HG03025 (cell line): ENCODE measurements around the gene GNAT2.

Experiments
- ATAC-seq: cut with Tn5 transposase; IDR thresholded peaks from one replicate; pipeline ENCODE4 v1.9.1; 2021; ENCODE audit warnings: mild to moderate bottlenecking, moderate library complexity; ENCODE audit not compliant: unreplicated experiment, low FRiP score

Gene GNAT2

DNA sequence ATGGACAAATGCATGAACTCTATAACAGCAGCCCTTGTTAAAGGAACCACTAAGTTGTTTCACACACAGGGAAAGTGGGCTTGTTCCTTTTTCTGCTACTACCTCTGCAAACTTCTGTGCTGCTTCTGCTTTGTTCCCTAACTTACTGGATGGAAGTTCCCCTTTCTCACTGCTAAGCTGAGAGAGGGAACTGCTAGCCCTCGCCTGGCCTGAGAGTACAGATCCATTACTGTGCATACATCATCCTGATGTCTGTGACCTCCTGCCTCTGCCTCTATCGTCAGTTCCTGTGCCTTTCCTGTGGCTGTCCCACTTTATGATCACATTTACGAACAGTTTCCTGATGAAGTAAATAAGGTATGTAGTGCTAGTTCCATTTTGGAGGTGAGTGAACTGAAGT, 3.5 kb downstream of the GNAT2 start:
- ATAC-seq: no peak

DNA sequence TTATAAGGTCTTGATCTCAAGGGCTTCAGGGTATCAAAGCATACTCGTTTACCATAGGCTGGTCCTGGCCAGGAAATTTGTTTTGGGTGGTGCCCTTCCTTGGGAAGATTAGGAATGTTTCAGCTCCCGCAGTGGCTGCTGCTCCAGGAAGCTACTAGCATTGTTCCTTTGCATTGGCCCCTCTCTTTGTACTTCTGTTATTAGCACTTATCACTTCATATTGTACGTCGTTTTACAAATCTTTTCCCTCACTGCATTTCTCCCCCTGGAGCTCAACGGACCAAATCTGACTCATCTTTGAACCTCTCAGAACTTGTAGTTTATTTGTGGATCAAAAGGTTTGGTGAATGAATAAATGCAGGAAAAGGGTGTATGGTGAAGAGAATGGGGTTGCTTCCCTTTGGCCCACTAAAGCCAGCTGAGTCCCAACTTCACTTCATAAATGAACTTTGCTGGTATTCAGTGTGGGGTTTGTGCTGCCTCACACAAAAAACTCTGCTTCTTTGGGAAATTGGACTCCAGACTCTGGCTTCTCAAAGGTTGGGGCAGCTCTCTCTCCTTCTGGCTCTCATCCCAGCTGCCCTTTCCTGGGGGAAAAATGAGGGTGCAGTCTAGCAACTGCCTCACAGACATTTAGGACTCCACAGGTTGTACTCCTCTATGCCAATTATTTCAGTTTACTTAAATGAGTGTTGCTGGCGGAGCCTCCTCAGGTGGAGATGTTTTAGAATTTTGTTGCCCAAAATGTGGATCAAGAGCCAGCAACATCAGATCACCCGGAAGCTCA, 5.9 kb downstream of the GNAT2 start:
- ATAC-seq: no peak

DNA sequence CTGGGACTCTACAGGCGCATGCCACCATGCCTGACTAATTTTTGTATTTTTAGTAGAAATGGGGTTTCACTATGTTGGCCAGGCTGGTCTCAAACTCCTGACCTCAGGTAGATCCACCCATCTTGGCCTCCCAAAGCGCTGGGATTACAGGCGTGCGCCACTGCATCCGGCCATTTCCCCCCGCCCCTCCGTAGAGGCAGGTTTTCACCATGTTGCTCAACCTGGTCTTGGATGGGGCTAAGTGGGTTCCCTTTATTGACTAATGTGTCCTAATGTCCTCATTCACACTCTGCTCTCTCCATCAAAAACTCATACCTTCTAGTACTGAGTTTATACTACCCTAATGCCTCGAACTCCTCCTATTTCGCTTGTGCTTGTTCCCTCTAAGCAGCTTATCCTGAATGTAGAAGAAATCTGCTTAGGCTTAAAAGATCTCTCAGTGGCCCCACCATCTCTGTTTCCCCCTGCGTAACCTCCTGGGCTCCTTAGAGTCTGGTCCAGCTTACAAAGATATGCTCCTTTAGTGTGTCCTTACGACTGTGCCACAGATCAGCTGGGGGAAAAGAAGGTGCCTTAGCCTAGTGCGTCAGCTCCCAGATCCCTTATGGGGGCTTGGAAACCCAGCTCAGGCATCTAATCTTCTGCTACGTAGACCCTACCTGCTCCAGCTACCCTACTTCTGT, 8.0 kb downstream of the GNAT2 start:
- ATAC-seq: no peak

DNA sequence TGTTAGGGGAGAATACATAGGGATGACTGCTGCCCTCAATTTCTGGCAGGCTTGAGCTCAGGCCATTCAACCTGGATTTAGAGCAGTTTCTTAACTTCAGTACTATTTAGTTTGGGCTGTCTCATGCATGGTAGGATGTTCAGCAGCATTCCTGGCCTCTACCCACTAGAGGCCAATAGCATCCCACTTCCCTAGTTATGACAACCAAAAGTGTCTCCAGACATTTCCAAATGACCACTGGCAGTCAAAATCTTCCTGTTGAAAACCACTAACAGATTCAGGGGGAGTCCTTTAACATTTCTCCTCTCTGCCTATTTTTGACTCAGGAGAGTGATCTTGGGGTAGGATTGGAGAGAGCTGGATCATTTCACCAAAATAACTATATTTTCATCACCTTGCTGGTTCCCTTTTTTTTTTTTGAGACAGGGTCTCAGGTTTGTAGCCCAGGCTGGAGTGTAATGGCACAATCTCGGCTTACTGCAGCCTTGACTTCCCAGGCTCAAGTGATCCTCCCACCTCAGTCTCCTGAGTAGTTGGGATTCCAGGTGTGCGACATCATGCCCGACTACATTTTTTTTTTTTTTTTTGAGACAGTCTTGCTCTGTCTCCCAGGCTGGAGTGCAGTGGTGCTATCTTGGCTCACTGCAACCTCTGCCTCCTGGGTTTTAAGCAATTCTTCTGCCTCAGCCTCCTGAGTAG, 8.7 kb downstream of the GNAT2 start:
- ATAC-seq: no peak

DNA sequence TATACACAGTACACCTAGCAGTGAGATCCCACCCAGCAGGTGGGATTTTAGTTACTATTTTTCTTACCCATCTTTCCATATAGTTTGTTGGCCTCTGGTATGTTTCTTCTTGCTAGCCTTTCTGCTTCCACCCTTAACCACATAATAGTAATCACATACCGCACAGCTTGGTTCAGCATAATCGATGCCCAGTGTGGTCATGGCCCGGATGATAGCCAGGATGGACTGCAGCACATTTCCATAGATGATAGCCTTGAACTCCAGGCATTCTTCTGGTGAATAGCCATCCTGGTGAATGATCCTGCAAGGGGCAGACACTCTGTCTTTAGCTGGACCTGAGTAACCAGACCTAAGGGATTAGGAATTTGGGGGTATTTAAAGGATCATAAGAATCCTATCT, 9.5 kb downstream of the GNAT2 start:
- ATAC-seq: no peak

DNA sequence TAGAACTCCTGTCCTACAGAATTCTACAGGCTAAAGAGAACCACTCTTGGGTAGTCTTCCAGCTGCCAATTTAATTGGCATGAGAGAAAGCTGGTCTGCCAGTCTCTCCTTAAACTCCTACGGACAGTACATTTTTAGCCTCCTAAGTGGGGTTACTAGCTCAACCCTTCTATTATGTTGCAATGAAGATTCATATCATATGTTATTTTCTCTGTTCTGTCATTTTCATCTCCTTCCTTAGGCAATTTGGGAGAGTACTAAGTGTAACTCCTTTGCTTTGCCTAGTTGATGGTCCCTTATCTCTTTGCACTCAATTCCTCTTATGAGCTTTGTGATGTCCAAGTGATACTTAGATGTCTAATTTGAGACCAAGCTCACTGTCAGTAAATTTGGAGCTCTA, 14.0 kb downstream of the GNAT2 start:
- no peak for ATAC-seq

DNA sequence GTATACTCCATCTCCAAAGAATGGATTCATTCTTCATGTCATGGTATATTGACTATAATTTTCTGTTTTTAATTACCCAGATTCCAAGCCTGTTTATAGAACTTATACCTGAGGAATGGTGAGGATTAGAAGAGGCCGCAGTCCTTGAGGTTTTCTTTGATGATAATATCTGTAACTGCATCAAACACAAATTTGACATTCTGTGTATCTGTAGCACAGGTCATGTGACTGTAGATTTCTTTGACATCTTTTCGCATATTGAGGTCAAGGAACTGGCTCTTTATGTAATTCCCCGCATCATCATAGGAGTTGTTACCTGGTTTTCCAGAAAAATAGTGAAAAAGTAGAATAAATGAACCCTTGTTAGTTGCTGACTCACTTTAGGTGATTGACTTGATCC, 16.2 kb downstream of the GNAT2 start:
- no peak for ATAC-seq

DNA sequence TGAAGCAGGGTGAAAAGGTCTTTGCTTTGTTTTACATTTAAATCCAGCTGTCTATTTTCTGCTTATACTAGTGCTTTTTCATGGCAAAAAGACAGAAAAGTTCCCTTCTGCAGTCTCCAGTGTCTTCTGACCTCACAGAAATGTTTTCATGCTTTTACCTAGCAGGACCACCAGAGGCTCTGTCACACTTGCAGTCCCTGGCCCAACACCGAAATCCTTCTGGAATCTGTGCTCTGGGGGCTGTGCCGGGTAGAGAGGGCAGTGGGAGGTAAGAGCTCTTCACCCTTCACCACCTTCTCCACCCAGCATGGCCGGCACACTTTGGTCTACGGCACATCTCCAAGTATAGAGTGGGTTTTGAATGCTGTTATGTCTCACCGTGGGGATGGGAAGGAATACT, 20.8 kb downstream of the GNAT2 start:
- ATAC-seq: no peak

DNA sequence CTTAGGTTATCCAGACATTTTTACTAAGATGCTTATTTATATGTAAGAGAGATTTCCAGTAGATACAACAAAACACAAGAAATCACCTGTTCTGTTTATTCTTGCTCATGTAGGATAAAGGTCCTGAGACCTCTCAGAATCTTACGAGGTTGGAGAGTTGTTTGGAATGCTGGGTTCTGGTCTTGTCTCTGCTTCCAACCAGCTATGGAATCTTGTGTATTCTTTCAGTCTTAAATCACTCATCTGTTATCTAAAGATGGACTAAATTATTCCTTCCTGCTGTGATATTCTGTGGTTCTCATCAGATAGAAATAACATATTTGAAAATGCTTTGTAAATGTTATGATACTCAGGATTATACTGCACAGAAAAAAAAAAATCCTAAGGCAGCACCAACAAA, 21.3 kb downstream of the GNAT2 start:
- ATAC-seq: no peak

DNA sequence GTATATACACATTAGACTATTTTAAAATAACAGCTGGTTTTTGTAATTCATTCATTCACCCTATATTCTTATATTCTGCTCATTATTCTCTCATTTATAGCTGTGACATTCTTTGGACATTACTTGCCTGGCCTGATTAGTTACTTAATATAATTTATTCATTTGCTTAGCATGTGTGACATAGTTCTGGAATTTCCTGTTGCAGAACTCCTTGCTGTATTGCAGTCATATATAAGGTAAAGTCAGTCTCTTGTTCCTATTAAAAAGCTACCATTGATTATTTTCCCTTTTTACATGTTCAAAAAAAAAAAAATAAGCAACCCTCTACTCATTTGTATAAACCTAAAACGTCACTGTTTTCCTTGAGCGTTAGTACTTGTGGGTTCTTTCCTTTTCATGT, 23.9 kb downstream of the GNAT2 start:
- no peak for ATAC-seq

DNA sequence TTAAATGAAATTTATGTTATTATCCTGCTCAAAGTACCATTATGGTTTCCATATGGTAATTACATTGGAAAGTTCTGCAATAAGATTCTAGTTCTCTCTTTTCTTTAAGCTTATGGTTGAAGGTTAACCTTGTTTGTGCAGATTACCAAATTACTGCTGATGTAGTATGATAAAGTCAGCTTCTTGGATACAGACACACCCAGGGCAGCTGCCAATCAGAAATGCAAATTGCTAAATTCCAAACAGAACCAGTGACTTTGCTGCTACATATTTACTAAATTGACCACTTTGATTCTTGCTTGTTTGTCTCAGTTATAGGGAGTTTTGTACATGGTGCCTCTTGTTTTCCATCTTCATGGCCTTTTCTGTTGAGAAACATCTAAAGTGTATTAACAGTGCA, 26.5 kb downstream of the GNAT2 start:
- ATAC-seq: no peak

DNA sequence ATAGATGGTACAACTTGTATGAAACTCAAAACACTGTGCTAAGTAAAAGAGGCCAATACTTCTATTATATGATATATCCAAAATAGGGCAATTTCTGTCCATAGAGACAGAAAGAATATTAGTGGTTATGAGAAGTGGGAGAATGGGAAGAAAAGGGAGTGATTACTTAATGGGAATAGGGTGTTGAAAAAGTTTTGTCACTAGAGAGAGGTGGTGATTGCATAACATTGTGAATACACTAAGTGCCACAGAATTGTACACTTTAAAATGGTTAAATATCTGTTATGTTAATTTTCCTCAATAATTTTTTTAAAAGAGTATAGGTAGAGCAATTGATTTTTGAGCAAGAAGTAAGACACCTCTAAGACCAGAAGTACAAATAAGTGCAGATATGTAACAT, 29.7 kb downstream of the GNAT2 start:
- ATAC-seq: no peak

DNA sequence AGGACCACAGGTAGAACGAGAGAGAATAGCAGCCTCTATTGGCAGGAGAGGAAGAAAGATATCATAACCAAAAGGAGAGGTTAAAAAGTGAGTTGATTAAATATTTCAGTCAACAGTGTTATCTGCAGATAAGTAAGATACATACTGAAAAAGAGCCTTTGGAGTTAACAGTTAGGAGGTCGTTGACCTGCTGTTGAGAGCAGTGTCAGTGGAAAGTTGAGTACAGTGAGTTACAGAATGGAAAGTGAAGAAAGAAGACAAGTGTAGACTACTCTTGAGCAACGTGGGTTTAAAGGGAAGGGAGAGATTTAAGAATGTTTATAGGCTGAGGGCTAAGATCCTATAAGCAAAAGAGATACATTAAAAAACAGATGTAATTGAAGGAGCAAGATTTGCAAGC, 30.2 kb downstream of the GNAT2 start:
- no peak for ATAC-seq

DNA sequence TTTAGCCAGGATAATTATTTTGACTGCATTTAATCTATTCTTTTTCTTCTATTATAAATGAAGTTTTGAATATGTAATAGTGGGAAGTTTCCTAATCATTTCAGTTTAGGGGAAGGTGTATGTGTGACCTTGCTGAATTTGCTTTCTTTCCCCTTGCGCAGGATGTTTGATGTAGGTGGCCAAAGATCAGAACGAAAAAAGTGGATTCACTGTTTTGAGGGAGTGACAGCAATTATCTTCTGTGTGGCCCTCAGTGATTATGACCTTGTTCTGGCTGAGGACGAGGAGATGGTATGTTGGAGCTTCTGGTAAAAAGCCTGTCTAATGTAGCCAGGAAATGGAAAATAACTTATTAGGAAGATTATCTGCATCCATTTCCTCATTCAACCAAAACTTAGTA, 33.4 kb downstream of the GNAT2 start:
- ATAC-seq: no peak

DNA sequence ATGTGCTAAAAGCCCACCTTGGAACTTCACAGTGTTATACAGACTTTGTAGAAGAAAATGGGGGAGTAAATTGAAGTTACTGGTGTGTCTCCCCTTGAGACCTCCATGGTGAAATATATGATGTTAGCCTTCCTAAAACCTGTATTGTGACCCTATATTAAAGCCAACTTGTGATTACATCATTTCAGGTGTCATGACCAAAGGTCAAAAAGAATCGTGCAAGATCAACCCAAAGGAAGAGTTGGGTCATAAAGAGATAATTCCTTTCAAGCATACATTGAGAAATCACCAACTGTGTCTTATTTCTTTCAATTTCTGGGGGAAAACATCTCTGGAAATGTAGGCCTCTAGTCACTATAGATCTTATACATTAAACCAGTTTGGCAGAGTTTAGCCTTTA, 34.6 kb downstream of the GNAT2 start:
- no peak for ATAC-seq

DNA sequence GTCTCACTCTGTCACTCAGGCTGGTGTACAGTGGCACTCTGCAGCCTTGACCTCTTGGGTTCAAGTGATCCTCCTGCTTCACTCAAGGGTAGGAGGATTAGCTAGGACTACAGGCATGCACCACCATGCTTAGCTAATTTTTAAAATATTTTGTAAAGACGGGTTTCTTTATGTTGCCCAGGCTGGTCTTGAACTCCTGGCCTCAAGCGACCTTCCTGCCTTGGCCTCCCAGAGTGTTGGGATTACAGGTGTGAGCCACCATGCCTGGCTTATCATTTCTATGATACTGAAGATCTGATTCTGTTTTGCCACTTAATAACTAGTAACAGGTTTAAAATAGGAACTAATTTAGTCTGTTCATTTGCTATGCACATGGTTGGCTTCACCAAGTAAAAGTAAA, 37.4 kb downstream of the GNAT2 start:
- no peak for ATAC-seq

DNA sequence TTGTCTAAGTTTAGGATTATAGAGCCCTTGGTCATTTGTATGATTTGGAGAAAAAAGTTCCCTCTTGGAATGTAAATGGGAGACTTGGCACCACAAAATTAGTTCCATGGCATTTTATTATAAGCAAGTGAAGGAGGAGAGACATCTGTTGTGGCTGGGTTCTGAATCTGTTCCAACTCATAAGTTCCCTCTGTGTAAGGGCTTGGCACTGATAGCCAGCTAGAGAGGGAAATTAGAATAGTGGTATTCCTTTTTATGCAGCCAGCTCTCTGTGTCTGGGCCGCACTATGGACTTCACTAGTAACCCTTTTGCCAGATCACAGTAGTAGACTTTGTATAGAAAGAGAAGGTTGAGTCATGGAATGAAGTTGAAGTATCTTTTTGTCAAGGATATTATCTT, 39.9 kb downstream of the GNAT2 start:
- ATAC-seq: no peak

DNA sequence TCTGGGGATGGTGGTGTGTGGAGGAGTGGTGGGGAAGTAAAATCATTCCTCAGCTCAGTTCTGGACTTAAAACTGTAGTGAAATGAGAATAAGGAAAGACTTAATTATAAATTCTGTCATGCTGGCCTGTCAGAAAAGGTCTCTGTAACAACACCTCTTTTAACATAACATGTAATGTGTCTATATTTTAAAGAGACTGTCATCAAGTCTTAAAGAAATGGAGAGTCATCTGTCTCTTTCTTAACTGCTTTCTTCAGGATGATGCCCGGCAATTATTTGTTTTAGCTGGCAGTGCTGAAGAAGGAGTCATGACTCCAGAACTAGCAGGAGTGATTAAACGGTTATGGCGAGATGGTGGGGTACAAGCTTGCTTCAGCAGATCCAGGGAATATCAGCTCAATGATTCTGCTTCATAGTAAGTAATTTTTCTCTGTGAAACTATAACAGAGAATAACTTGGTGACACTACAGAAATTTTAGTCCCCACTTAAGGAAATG, 40.4 kb downstream of the GNAT2 start:
- ATAC-seq: no peak

DNA sequence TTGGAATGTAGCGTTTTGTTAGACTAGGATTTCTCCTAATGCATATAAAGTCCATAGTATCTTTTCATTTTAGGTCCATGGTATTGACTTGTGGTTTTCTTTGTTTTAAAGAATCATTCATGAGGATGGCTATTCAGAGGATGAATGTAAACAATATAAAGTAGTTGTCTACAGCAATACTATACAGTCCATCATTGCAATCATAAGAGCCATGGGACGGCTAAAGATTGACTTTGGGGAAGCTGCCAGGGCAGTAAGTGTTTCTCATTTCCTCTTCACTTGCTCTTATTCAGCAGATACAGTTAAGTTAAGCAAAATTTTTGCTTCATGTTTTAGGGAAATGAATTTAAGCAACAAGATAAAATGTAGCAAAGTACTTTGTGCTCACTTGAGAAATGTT, 45.6 kb downstream of the GNAT2 start:
- ATAC-seq: no peak

DNA sequence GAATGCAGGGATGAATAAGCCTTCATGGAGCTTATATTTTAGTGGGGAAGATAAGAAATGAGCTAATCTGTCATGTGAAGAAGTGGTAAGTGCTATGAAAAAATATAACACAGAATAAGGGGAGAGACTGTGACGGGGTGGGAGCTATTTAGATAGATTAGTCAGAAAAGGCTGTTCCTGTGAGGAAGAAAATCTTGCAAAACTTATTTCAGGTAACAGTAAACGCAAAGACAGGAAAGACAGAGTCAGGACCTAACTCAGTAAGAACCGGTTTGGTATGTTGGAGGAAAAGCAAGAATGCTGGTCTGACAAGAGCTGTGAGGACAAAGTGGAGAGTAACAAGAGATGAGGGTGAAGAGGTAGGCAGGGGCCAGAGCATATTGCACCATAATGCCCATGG, 49.0 kb downstream of the GNAT2 start:
- no peak for ATAC-seq

DNA sequence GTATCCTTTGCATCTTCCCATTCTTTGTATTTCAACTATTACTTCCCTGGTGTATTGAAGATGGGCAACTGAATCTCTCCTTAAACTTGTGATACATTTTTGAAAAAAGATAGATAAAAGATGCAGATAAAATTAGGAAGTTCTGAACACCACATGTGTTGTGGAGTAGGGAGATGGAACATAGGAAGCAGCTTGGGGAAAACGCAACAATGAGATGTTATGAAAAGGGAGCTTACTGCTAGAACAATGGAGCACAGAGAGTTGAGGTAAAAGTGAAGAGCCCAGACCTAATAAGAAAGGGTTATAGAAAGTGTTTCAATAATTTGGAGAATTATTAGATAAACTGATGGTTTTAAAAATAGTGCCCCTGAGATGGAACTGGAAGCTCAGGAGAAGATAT, 50.1 kb downstream of the GNAT2 start:
- no peak for ATAC-seq
